HG03135 (cell line): ENCODE measurements around the gene CC2D2A.

ENCODE experiments used
- ATAC-seq: cut with Tn5 transposase; IDR thresholded peaks from one replicate; pipeline ENCODE4 v1.9.1; 2021; ENCODE audit warnings: mild to moderate bottlenecking, moderate library complexity; ENCODE audit not compliant: unreplicated experiment

CC2D2A gene

DNA sequence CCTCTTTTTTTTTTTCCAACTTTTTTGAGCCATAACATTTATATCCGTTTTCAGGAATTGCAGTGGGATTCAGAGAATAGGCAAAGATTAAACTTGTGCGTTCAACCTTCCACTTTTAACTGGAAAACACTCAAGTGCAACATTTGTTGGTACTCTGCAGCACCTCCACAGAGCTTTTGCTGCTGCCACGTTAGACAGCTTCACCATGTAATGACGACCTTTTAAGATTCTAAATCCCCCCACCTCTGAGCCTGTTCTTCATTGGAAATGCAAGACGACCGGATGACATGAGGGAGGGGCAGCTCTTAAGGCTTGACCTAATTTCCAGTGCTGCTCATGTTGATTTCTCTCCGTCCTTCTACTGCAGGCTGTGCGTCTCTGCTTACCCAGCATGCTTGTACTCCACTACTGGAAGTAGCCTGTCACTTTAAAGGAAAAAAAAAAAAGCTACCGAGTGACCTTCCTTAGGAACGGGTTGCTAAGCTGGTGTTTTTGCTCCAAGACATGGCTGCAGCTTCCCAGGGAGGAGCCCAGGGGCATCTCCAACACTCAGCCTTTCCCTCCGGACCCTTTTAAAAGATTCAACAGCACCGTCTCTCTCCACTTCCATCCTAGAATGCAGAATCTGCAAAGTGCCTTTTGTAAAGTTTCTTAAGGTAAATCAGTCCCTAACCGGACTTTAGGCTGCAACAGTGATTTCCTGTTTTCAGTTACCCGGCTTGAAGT is at the start of gene CC2D2A:
Gene CC2D2A (plus strand): TSS at position 481 of the 726 bp plus-strand sequence. CDS start 6,051 bp downstream, outside the sequence.
- ATAC-seq: no peak

DNA sequence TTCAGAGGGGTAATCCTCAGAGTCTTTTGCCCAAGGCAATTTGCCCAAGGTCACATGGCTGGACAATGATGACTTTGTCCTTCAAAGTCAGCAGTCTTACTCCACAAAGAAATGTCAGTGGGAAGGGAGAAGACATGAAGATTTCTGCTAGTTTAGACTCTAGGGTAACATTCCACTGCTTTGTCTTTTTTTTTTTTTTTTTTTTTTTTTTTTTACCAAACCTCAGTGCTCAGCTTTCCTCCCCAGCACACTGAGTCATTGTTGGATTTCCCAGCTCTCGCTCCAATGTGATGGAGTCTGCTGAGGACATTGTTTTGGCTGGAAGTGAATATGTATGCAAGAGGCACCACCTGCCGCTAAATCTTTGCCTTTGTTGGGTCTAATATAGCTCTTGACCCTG is 49.0 kb upstream of the CC2D2A start:
- ATAC-seq: no peak

DNA sequence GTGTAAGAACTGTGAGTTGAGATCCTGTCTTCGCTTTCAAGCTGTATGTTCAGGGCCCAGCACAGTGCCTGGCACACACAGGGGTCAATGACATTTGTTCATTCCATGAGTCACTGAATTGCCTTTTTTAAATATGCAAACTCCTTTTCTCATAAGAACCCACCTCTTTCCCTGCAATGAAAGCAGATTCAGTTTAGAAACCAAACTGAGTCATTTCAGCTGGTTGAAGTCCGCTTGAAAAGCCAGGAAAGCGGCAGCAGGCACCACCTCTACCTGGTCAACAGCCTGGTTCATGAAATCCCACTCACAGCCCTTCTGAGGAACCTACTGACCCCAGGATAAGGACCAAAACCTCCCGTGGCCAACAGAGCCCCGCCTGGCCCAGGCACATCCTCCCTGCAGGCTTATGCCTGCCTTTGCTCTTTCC is 46.4 kb upstream of the CC2D2A start:
- ATAC-seq: no peak

DNA sequence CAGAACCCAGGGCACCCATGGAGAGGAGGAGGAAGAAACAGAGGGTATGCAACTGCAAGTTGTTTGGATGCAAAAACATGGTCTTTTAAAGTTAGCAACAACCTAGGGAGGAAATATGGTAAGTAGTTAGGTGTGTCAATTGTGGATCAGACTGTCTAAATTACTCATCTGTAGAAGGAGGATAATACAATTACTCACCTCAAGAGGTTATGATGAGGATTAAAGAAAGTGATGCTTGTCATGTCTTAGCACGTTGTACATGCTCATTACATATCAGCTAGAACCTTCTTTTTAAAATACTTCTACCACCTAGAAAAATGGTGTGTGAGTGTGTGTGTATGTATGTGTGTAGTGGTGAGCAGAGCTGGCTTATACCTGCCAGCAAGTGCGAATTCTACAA is 44.2 kb upstream of the CC2D2A start:
- no peak for ATAC-seq

DNA sequence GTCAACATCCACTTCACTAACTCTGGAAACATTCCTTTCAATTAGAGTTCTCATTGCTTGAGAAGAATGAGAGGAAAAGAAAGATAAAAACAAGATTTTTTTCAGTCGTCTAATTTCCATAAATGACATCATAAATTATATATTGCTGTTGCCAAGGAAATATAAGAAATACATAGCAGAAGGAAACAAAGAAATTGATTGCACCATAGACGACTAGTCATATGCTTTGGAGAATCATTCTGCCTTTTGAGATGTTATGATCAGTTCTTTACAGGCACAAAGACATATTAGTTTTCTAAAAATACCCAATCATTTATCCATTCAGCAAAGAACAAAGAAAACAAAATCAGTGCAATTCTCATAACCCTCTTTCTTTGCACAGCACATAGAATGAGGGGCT is 42.5 kb upstream of the CC2D2A start:
- ATAC-seq: no peak

DNA sequence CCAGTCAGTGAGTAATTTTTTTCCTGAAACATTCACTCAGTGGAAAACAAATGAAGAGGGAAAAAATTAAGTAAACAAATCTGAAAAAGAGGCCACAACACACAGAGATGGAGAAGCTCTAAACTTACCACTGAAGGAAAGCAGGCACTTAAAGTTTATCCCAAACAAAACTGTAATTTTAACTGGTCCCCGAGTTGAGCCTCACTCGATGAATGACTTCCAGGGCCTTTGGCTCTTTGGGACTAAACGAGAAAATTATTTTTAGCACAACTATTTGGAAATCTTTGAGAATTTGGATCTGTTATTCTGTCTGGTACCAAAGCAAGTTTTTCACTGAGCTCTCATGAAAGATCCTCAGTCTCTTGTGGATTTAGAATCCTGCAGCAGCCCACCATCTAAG is 42.0 kb upstream of the CC2D2A start, which contains the start of gene C1QTNF7:
Gene C1QTNF7 (plus strand): TSS at position 333 of the 400 bp plus-strand sequence. CDS start 7,711 bp downstream, outside the sequence.
- ATAC-seq: no peak

DNA sequence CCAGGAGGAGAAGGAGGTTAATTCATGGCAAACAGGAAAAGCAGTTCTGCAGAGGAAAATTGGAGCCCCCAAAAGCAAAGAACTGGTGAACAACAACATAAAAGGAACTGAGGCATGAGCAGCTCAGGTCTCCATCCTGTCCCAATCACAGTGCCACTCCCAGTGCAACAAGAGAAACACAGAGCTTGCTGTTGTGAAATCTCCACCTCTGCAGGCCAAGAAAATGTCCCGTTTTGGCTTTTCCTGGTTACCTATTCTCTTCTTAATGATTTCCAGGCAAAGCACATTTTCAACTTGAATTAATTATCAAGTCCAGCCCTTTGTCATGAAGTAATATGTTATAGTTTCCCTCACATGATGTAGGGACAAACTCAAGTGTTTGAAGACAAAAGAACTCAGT is 41.1 kb upstream of the CC2D2A start:
- ATAC-seq: no peak

DNA sequence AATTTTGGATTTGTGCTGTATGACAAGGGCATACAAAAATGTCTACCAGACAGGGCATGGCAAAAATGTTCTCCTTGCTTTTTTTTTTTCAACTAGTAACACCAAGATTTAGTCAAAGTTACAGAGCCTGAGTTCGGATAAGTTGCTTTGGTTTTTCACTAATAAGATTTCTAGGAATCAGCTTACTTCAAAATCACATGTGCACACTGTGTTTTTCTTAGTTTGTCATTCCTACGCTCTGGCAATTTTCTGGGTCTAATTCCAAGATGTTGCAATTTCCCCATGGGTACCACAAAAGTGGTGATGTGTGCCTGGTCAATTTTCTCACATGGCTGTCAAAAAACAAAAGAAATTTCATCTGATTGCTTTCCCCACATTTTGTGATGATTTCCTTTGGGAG is 35.6 kb upstream of the CC2D2A start:
- no peak for ATAC-seq

DNA sequence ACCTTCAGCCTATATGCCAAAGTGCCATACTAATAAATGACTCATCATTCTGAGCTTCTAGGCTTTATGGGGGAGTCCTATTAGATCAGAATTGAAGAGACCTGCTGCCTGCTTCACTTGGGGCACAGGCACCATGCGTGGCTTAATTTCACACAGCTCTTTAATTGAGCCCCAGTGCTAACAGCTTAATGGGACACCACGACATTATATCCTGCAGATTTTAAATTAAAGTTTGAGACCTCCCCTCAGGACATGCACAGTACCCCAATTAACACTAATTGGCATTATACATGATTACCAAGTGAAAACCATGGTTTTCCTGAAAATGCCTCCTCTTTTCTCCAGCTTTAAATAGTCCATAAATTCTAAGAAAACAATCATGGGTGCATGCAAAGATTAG is 35.0 kb upstream of the CC2D2A start:
- no peak for ATAC-seq

DNA sequence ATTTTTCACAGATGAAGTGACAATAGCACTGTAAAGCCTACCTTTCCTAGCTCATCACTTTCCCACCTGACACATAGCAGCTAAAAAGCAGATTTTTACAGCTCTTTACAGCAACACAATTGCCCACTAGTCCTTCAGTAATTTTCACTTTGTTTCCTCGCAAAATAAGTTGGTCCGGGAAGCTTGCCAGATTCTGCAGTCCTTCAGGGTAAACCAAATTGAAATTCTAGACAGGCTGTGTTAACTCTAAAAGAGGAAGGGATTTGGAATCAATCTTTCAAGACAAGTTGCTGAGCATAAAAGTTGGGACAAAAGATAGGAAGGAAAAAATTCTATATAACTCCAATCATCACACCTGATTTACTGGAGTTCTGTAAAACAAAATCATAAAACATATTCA is 33.2 kb upstream of the CC2D2A start:
- no peak for ATAC-seq

DNA sequence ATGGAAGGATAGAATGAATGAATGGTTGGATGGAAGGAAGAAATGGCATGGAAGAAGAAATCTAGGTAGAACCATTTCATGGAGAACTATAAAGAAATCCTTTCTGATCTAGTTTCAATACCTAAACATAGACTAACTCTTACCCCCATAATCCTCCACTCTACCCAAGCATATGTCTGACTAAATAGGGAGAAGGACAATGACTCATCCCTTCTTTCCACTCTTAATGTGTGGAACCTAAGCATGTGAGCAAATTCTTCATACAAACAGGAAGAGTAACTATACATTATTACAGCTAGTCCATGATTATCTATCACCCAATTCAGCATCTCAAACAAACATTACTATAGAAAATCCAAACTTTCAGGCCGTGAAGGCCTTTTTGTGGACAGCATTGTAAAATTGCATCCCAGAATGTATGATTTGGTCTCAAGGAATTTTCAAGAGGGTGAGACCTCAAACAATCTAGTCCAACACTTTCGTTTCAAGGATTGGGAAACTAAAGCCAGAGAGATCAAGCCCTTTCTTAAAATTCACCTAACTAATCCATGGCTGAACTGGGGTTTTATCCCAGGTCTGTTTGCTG is 30.6 kb upstream of the CC2D2A start:
- ATAC-seq: no peak

DNA sequence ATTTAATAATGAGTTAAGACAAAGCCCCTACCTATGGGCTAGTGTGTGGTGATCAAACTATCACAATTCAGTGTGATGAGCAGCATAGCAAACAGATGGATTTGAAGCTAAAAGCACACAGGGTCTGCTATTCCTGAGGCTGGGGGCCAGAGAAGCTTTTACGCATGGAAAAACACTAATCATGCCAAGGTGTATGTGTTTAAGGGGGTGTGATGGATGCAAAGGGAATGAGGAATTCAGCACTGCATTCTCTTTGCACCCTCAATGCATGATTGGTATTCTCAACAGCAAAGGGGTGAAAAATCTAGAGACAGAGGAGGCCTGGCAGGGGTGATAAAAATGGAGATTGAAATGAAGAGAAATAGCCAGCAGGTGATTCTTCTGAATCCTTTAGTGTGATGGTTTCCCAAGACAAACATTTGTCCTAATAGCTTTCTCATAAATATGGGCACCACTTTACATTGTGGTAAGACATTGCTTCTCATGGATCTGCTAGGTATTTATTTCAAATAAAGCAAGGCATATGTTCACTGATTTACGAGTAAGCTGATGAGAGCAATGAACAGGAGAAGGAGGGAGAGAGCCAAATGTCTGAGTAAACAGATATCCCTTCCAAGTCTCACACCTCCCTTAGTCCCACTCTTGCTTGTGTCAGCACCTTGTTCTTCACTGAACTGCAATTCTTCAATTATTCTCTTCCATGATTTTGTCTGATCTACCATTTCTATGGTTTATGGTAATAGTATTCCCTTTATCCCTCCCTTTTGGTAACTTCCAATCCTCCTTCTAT is 26.1 kb upstream of the CC2D2A start:
- ATAC-seq: no peak

DNA sequence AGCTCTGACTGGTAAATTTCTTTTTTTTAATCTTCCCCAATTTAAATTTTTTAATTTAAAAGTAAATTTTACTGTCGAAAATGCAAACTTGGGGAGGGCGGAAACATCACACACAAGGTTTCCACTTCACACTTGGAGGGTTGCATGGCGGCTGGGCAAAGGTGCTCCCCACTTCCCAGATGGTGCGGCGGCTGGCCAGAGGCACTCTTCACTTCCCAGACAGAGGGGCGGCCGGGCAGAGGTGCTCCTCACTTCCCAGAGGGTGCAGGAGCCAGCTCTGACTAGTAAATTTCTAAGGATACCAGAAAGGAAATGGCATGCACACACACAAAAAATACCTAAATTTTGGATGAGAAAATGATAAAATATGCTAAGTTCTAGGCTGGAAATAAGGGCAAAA is 25.4 kb upstream of the CC2D2A start:
- ATAC-seq: no peak

DNA sequence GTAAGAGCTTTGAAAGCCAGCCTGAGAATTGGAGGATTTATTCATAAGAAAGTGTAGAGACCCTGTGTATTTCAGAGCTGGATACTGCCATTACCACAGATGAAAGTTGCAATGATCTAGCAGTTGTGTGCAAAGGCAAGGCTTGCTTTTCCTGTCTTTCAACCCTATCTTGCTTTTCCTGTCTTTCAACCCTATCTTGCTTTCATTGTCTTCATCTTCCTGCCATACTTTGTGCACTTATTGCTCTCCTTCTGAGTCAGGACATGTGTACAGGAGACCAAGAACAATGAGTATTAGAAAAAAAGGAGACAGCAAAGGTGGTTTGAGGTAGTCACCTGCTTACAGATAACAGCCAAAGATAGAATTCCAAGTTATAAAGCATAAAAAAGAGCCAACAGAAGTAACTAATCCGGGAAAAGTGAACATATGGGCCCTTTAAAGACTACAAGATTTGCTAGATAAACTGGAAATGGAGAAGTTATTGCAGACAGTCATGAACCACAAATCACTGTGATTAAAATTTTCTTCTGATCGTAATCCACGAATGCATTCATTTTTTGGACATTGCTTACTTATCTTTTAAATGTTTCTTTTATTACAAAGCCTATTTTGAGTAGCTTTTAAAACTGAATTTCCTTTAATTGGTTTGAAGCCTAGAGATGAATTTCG is 24.7 kb upstream of the CC2D2A start:
- ATAC-seq: no peak

DNA sequence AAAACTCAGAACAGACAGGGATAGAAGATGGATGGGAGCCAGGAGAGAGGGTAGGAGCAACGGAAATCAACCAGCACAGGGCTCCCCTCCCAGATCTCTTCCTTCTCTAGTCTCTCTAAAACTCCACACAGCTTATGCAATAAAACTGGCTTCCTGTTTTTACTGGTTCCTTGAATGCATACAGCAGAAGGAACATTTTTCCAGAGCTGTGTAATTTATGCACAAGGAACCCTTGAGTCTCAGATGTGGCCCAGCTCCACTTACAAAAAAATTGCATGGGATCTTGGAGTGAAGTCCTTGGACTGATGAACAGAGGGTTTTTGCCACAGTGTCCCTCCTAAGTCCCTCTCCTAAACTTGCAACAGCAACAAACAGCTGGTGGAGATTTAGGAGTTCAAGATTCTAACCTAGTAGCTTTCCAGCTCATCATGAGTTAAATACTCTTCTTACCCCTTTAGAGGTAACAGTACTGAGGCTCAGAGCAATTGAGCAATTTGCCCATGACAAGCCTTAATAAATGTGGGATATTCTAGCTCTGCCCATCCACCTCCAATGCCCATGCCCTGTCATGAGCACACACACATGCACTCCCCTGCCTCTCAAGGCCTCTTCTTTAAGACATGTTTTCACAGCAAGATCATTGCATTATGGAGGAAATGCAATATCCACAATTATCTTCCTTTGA is 18.4 kb upstream of the CC2D2A start:
- ATAC-seq: no peak

DNA sequence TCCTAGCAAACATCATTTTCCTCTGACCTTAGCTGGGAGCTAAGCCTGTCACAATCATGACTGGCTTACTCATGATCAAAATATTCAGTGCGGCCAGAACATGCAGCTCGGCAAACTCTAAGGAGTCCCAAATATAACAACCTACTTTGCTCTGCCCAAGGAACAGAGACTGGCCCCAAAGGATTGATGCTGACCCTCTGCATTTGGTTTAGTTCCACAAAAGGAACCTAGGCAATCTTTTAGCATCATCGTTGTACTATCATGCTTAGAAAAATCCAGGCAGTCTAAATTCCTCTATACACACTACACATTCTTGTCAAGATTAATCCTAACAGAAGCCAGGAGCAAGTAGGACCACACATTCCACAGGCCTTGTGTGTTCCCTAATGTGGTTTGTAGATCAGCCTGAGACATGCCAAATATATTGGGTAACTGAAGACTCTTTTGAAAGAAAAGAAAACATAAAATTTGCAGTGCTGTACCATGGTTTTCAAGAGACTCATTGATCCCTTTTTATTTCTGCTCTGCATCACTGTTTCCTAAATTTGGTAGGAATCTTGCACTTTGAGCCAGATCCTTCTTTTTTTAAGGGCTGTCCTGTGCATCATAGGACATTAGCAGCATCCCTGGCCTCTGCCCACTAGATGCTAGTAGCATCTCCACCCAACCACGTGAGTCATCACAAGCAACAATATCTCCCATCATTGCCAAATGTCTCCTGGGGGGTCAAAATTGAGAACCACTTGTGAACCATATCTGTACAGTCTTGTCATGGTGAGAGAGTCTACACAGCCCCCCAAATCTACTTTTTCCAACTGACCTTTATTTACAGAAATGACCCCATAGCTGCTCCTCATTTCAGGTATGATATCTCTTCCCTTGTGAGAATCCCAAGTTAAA is 17.6 kb upstream of the CC2D2A start:
- no peak for ATAC-seq

DNA sequence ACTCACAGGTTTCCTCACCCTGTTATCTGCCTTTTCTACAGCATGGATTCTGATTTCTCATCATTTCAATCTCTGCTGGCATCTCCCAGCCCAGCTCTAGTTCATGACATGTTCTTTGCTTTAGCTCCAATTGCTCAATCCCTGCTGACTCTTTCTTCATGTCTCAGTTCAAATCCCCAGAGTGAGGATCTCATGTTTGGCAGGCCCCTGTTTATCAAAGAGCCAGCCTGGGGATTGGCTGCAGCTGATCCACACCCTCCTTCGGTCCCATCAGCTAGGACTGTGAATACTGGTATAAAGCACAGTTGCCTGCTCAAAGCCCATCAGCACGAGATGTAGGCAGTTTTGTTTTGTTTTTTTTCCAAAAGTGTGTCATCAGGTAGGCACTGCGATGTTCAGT is 14.4 kb upstream of the CC2D2A start:
- ATAC-seq: no peak

DNA sequence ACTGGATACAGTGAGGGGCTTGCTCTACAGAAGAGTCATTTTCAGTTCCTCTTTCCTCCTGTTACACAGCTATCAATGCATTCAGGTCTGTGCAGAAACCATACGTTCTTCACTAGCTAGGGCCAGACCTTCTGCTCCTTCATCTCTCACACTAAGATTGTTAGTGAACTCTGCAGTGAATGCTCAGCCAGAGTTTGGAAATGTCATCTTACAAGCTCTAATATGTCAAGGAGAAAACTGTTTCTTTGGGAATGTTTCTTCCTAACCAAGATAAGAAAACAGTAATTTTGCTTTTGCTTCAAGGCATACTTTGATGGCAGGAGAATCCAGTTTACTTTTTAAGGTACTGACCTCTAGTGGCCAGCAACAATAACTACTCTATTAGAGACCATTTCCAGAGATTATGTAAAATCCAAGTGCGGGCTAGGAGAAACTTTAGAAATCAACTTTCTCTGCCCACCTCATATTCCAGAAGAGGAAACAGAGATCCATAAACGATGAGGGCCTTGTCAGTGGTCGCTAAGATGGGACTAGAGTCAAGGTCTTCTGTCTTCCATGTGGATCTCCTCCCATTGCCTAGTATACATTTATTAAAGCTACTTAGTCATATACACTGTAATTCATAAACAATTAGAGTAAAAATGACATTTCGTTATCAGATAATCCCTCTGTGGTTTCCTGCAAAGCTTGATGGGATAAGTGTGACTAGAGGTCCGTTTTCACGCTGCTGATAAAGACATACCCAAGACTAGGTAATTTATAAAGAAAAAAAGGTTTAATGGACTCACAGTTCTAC is 12.1 kb upstream of the CC2D2A start:
- ATAC-seq: peak; percentile 98

DNA sequence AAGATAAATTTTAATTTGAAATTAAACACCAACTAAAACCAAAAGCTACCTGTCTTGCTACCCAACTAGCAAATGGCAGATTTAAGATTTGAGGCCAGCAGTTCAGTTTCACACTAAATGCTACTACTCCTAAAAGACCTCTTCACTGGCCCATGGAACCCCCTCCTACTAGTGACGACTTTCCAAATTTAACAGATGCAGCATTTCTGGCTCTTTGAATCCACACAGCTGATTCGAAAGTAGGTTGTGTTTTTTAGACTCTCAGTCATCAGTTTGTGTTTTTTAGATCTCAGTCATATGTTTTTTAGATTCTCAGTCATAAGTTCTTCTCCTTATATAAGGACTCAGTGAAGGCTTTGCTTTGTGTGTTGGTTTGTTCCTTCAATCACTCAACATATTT is 11.1 kb upstream of the CC2D2A start:
- ATAC-seq: no peak
